ENCODE measurements around the gene DUSP6.

Gene DUSP6

DNA sequence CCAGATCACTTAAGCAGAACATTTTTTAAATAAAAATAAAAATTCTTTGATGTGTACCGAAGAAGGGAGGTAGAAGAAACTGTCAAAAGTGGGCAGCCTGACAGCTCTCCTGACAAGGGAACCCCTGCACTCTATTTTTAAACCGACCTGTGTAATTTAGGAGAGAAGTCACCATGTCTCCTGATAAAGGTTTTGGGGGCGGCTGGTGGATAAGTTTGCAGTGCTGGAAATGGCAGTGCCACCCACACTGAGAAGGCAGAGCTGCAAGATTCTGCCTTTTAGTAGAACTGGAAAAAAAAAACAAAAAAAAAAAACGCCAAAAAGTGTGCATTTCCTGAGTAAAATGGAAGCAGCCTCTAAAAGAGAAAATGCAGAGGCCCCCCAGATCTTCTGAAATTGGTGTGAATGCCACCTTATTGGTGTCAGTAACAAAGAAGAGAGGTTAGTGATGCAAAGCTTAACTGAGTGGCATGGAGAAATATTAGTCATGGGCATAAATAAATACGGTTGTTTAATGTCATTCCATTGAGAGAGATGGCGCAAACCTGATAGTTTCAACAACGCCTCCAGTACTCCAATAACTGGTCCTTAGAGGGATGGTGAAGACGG lies 24.7 kb downstream of the DUSP6 start:
- DNase-seq: no peak

DNA sequence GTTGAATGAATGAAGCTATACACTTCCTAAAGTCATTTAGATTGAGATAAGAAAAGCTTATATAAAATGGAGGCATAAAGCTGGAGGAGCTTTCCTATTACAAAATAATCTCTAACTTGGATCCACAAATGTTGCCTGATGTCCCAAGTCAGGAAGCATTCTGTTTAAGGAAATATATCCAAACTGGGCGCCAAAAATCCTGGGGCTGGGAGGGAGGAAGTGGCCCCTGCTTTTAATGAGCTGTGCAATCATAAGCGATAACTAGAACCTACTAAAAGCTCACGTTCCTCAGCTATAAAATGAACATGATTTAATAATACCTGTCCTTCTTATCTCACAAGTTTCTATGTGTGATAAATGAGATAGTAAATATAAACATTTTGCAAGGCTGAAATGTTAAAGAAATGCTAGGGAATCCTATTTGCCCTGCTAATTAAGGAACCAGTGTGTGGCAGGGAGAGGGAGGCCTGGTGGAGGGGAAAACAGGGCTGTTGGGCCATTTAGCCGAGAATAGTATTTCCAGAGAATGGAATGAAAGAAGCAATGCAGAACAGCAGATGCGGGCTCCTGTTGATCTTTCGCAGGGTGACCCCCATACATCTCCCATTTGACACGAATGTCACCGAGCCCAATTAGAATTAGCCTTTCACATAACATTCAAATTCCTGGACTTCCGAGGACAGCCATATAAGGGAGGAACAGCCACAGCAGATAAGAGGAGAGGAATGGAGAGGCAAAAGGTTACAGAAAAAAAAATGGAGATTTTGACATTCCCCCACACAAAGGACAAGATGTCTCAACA lies 25.9 kb downstream of the DUSP6 start:
- DNase-seq: no peak

DNA sequence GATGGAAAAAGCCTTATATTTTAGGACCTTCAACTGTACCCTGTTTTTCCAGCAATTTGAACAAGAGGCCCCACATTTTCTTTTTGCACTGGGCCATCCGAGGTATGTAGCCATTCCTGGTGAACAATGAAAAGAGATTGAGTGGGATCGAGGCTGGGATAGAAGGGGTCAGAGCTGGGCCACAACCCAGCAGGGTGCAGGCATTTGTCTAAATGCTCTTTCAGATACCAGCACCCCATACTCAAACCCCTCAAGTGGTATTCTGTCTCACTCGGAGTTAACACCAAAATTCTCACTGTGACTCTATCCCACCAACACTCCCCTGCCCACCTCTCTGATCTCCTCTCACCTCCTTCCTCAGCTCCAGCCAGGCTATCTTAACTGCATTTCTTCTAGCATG lies 26.8 kb downstream of the DUSP6 start:
- no peak for DNase-seq

DNA sequence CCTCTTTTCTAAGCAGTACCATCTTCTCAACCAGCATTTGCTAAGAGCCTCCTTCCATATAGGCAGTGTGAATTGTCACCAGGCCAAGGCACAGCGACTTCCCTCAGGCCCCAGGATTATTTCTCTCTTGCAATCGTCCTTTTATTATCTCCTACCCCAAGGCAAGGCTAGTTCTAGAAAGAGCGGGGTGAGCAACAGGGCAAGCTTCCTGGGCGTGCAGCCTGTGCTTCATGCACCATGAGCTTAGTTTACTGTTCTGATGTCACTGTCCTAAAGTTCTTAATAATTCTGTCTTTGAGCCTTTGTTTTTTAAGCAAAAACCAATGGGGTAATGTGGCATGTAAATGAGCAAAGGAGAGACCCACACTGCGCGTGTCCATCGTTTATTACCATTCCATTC lies 27.9 kb downstream of the DUSP6 start:
- no peak for DNase-seq

DNA sequence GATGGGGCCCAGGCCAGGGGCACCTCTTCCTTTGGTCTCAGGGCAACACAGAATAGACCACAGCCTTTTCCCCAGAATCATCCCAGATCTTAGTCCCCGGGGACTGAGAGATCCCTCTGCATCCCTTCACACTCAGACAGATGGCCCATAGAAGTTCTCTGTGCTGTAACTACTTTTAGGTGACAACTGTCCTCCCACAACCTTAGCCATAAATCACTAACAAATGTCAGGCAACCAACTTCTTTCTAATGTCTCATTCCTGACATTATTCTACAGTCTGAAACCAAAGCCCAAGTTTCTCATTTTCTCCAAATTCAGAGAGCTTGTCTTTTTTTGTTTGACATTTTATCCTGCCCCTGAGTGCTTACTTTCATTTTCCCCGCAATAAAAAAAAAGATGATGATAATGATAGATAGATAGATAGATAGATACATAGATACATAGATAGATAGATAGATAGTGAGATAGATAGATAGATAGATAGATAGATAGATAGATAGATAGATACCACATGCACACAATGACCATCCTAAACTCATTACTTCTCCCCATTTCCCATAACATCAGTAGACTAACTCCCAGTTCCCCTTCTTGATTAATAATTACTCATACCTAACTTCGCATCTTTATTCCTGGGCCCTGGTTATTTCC lies 28.6 kb downstream of the DUSP6 start:
- DNase-seq: no peak

DNA sequence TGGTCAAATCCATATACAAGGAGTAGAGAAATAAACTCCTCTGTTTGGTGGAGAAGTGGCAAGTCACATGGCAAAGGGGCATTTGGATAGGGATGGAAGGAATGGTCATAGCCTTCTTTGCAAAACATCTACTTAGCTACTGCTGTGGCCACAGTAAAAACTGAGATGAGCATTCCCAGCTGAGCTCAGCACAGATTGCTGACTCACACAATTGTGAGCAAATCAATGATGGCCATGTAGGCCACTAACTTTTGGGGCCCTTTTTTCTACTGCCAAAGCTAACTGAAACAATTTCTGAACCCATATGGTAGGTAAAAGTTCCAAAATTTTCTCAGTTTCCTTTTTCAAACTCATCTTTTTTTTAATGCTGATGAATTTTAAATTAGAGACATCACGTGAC lies 31.6 kb downstream of the DUSP6 start:
- no peak for DNase-seq

DNA sequence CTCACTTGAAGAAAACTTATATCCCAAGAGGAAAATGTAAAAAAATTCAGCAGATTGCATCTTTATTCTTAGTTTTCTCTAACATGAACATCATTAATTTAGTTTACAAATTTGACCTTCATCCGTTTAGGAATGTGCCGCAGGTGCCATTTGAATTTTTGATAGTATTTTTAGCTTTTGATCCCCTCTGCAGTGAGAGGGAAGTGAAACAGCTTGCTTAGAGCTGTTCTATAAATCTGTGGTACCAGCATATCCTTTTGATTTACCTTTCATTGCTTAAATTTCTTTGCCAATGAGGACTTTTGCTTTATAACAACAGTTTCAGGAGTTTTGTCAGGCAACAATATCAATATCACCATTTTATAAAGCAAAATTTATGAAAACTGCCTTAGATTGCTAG lies 32.7 kb downstream of the DUSP6 start:
- DNase-seq: no peak

DNA sequence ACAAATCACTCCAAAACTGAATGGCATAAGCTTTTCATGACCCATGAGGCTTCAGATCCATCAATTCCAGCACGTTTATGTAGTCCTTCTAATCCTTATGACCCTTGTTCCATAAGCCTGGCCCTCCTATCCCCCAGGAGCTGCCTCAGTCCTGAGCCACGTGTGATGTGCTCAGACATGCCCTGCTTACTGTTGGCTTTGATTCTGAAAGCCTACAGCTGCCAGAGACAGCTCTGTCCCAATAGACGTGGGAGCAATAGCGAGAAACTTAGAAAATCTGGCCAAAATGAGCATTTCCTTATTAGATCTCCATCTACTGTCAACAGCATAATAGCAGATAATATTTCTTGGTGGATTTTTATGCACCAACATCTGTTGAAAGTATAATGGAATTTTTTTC lies 33.2 kb downstream of the DUSP6 start:
- DNase-seq: no peak

DNA sequence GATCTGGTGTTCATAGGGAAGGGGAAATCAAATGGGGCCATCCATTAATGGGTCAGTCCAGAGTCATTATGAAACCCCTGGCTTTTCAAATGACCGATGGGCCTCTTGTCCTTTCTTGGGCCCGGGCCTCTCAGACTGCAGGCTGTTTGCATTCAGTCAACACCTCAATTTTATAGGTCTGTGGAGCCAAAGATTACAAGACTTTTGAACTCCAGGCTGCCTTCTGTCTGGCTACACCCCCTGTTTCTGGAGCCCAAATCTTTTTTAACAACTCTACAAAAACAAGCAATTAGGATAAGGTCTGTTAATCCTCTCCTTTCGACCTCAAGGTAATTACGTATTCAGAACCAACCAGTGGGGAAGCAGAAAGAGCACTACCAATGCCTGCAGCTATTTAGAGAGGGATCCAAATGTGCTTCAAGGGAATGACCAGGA lies 35.6 kb downstream of the DUSP6 start:
- no peak for DNase-seq

DNA sequence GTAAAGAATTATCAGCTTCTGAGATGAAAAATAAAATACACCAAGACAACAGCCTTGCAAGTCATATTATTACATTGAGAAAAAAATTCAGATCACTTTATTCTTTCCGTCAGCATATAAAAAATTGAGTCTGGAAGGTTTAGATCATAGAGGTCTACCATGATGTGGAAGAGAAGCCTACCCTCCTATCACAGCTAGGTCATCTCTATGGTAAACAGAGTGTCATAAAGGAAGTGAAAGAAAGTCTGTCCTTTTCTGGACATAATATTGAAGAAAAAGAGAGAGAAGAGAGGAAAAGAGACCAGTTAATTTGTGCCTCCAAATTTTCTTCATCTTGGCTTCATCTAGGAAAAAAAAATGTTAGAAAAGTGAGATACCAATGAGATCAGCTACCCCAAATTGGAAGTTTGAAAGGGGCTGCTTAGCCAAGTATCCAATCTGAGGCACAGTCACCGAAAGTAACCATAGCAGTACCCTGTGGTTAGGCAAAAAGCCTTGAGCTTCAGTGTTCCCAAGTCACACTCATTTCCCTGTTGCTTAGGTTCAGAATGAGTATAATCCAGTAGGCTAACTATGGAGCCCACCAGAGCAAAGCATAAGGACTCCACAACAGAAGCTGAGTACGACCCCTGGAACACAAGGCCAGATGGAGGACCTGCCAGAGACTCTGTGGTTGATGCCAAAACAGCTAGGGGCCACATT lies 38.1 kb downstream of the DUSP6 start:
- no peak for DNase-seq

DNA sequence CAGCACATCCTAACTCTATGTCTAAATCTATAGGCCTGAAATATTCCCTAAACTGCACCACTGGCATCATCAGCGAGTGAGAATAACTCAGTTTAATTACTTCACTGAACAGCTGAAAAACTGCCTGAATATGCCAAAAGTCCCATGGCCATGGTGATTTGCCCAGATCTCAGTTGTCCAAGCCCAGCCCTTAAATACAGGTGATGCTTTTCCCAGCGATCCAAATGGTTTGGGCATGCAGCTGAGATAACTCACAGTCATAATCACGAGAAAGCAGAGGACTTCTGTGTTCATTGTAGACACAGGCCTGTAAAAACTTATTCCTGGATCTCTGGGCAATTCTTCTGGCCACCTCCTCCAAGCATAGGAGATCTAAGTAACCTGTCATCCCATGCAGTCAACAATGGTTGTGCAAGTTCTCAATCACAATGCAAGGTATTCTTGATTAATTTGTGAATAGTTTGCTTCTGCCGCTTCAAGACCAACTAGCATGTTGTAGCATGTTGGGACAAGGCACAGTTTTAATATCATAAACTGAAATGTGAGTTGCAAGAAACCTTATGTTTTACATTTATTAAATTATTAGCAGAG lies 40.5 kb downstream of the DUSP6 start:
- DNase-seq: no peak

DNA sequence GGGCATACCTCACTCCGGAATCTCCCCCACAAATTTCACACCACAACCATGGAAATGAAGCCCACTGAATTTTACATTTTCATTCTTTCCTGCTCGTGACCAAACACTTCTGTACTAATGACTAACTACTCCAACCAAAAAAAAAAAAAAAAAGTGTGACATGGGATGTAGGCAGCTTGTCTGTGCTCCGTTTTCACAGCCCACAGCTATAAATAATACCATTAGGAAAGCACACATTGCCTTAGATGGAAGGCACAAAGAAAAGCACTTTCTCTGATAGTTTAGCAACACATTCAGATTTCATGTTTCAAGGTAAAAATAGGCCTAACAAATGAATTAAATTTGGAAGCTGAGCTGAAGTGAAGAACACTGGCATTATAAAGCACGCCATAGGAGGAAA lies 42.5 kb downstream of the DUSP6 start:
- no peak for DNase-seq

DNA sequence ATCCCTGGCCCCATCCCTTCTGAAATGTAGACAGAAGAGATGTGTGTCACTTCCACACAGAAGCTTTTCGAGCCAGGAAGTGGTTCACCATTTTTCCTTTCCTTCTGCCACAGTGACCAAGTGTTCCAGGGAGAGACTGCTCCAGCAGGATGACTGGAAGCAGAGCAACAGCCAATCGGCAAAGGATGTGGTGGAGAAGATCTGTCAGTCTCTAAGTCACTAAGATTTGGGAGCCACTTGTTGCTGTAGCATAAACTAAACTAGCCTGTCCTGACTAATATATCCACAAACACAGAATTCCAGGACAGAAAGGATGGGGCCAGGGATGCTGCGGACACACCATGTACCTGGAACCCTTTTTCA lies 42.9 kb downstream of the DUSP6 start:
- no peak for DNase-seq

DNA sequence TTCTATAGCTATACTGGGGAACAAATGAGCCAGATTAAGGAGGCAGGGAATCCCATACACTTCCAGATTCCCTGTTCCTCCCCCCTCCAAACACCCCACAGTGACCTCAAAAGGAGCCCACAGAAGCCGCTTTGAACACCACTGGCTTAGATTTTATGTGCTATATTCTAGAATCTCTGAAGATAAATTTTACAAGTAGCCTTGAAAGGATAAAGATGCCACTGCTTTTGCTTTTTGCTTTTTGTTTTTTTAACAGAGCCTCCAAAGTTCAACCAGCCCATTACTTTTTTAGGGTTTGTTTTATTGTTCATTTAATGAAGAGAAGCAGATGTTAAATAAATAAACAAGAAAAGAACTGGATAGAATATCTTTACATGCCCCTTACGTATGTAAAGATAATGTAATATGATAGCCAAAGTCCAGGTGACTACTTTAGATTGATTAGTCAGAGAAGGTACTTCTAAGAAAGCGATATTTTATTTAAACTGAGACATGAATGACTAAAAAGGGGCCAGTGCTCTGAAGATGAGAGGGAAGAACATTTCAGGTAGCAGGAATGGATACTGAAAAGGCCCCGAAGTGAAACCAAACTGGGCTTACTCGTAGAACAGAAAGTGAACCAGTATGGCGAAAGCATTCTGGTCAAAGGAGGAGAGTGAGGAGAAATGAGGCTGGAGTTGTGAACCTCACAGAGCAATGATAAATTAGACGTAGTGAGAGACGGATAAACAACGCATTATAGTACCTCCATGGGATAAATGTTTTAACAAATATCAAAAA lies 44.6 kb downstream of the DUSP6 start:
- DNase-seq: no peak

DNA sequence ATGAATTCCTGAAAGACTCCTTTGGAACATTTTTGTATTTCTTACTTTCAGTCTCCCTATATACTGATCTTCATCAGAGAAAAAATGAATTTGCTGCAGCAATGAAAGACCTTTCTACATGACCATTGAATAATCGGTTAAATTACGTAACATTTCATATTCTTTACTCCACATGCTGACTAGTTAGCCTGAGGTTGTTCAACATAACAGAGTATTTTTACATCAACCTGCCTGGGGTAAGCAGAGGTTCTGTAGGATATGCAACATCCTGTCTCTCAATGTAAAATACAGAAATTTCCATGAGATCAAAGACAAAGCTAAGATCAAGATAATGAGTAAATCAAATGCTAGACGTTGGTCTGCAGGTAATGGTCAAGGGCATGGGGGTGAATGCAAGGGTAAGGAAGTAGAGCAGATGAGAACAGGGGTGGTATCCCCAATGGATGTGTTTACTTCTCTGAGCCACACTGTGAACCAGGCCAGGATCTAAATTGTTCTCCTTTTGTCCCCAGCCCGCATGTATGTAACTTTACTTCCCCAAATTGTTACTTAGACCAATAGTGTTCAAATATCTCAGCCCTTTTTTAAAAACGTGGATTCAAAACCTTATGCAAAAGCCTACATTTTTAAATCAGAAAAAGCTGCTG lies 45.4 kb downstream of the DUSP6 start:
- DNase-seq: no peak

DNA sequence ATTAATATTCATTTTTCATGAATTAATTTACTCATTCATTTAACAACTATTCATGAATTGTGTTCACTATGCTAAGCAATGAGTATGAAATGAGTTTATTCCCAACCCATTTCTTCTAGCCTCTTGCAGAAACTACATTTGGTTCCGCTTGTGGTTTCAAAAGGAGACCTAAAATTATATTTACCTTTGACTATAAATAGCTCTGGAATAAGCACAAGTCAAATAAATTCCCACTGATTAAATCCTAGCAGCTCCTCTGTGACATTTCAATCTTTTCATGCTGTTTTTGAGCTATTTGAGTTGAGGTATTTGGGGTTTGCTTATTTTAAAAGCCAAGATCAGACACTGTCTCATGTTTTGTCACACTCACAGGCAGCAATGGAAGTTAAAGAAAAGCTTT lies 46.9 kb downstream of the DUSP6 start:
- DNase-seq: no peak

DNA sequence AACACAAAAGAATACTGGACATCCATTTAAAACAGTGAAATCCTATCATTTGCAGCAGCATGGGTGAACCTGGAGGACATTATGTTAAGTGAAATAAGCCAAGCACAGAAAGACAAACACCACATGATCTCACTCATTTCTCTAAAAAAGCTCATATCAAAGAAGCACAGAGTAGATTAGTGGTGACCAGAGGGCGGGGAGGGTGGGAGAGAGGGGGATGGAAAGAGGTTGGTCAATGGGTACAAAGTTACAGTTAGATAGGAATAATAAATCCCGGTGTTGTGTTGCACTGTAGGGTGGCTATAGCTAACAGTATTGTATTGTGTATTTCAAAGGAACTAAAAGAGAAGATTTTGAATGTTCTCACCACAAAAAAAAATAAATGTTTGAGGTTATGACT lies 52.4 kb downstream of the DUSP6 start:
- no peak for DNase-seq

DNA sequence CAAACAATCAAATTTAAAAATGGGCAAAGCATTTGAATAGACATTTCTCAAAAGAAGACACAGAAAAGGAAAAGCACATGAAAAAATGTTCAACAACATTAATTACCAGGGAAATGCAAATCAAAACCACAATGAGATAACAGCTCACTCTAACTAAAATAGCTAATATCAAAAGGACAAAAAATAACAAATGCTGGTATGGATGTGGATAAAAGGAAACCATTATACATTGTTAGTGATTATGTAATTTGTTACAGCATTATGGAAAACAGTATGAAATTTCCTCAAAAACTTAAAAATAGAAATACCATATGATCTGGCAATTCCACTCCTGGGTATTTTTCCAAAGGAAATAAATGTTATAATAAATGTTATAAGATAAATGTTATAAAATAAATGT lies 52.9 kb downstream of the DUSP6 start:
- no peak for DNase-seq
